ENCODE measurements around the gene FBXL7. TPM values are rescaled to one million over a fixed set of nuclear protein-coding genes. Genes with fewer than 3 reads are reported as not detected.

Gene FBXL7
- total RNA-seq, 4 donors from 2014 or later = 6.5 to 37.0 (median 19.7) TPM

GRCh38 chr5:15545082-15545481, 45.1 kb downstream of the FBXL7 start:
- no peak for DNase-seq
- Histone ChIP-seq H3K27me3 (no peaks in the 10 kb centered on the region), H3K4me1 (no peaks in the 10 kb centered on the region), H3K9me3 (no peaks in the 10 kb centered on the region), H3K4me3 (no peak overlapping the region), H3K36me3 (no peaks in the 10 kb centered on the region), H3K27ac (no peak overlapping the region)
- intact Hi-C loops (cut with DNase I; ENCODE audit: low total_unique reads) = no loop called here
- no peak for TF ChIP-seq POLR2A (IDR thresholded peaks at IDR 0.05)
- TF ChIP-seq CTCF (IDR thresholded peaks at IDR 0.05) = no peak

GRCh38 chr5:15547261-15547839, 47.4 kb downstream of the FBXL7 start:
- H3K9me3 ChIP-seq = no peaks in the 10 kb centered on the region

GRCh38 chr5:15549961-15550360, 50.0 kb downstream of the FBXL7 start:
- intact Hi-C loops (cut with DNase I; ENCODE audit: low total_unique reads) = no loop called here
- Histone ChIP-seq H3K36me3 (no peaks in the 10 kb centered on the region), H3K4me1 (no peaks in the 10 kb centered on the region), H3K27ac (no peak overlapping the region), H3K4me3 (no peak overlapping the region), H3K9me3 (no peaks in the 10 kb centered on the region), H3K27me3 (no peaks in the 10 kb centered on the region)
- TF ChIP-seq POLR2A (IDR thresholded peaks at IDR 0.05) = no peak
- DNase-seq = no peak

More at GRCh38 chr5:15547261-15547839, 47.4 kb downstream of the FBXL7 start:
- no peak for DNase-seq
- Histone ChIP-seq H3K27me3 (no peaks in the 10 kb centered on the region), H3K27ac (no peak overlapping the region), H3K4me3 (no peak overlapping the region), H3K4me1 (no peaks in the 10 kb centered on the region), H3K36me3 (no peaks in the 10 kb centered on the region)
- no peak for TF ChIP-seq CTCF (IDR thresholded peaks at IDR 0.05)
- no peak for TF ChIP-seq POLR2A (IDR thresholded peaks at IDR 0.05)
- intact Hi-C loops (cut with DNase I; ENCODE audit: low total_unique reads) = no loop called here

- DNase-seq = no peak
- TF ChIP-seq POLR2A (IDR thresholded peaks at IDR 0.05) (no peak), CTCF (IDR thresholded peaks at IDR 0.05) (no peak)
Measured at GRCh38 chr5:15550502-15551112, 50.6 kb downstream of the FBXL7 start.

GRCh38 chr5:15551113-15551504, 51.1 kb downstream of the FBXL7 start:
- Histone ChIP-seq H3K9me3 (no peaks in the 10 kb centered on the region), H3K4me3 (no peak overlapping the region), H3K4me1 (no peaks in the 10 kb centered on the region), H3K27me3 (no peaks in the 10 kb centered on the region), H3K27ac (no peak overlapping the region), H3K36me3 (no peaks in the 10 kb centered on the region)
- TF ChIP-seq POLR2A (IDR thresholded peaks at IDR 0.05) = no peak
- no peak for TF ChIP-seq CTCF (IDR thresholded peaks at IDR 0.05)
- no peak for DNase-seq
- intact Hi-C loops (cut with DNase I; ENCODE audit: low total_unique reads) = no loop called here

More at GRCh38 chr5:15550502-15551112, 50.6 kb downstream of the FBXL7 start:
- Histone ChIP-seq H3K36me3 (no peaks in the 10 kb centered on the region), H3K4me1 (no peaks in the 10 kb centered on the region), H3K27me3 (no peaks in the 10 kb centered on the region), H3K27ac (no peak overlapping the region), H3K4me3 (no peak overlapping the region), H3K9me3 (no peaks in the 10 kb centered on the region)
- intact Hi-C loops (cut with DNase I; ENCODE audit: low total_unique reads) = no loop called here
